NAMALWA (cell line): Measurements from ENCODE around the gene FAM229B.
"Not testable (repeated sequence)": the region's sequence is repeated elsewhere in the genome, so short reads cannot be mapped to it uniquely, and the experiment has no call there.

Source experiments
- DNase-seq: peaks from one replicate; pipeline ENCODE4 v3.0.0-alpha.2; 2015; ENCODE audit warnings: low spot score

Gene FAM229B, protein sequence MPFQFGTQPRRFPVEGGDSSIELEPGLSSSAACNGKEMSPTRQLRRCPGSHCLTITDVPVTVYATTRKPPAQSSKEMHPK

DNA sequence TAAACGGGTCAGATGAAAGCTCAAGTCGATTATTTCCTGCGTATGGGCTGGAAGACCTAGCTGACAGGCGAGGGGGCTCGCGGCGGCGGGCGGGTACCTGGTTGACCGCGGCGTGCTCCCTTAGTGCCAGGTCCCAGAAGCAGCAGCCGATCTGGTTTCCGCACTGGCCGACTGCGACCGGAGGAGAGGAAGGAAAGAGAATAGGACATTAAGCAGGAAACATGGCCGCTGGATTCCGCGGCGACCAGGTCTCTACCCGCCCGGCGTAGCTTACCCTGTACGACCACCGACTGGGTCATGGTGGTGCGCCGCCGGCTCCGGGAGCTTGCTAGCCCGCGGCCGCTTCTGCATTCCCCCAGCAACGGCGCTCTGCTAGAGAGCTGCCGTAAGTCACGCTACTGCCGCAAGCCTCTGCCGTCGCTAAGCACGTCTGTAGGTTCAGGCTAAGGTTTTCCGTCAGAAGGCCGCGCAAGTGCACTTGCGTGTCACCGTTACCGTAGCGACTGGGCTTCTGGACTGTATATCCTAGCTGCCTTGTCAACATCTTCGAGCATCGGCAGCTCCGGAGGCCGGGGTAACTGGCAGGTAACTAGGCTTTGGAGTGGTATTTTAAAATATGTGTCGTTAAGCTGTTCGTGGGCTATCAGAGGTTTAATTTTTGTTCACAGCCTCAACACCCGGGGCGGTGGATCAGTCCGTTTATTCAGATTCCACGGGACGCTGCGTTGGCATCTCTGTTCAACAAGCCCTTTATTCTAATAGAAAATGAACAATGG lies at the start of gene FAM229B, which contains the start of gene TUBE1:
Gene FAM229B, plus strand, starts transcription at position 456 of the 776 bp plus-strand sequence. CDS start 11,693 bp downstream, outside the sequence.
Gene TUBE1, minus strand, starts transcription at position 347 of the 776 bp plus-strand sequence. Its CDS starts 48 bp downstream, at position 299.
- peak; percentile 98 for DNase-seq

DNA sequence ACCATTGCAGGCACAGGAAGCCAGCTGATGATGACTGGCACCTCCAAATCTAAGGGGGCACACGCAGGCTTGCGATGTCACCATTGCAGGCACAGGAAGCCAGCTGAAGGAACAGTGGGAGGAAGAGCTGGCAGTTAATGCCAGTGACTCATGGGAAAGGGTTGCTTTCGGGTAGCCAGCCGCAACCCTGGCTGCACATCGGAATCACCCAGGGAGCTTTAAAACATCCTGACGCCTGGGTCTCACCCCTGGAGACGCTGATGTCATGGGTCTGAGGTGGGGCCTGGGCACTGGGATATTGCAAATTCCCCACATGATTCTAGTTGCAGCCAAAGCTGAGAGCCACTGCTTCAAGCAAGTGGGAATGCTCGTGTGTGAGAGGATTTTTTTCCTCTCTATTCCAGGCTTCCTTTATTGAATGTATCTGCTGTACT lies 49.6 kb upstream of the FAM229B start:
- no peak for DNase-seq

DNA sequence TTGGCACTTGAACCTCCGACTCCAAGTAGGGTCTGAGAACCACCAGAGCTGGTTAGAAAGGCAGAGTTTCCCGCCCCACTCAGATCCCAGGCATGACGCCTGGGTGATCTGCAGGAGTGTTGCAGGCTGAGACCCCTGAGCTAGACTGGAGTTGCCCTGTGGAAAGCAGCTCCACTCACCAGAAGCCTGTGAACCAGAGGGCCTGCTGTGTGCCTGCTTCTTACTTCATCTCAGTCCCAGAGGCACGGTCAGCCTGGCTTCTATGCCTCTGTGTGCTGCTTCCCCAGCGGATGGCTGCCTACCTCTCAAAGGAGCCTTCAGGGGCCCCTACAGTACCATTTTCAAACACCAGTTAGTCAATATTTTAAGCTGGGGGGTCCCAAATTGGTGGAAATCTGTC lies 49.1 kb upstream of the FAM229B start:
- DNase-seq, result no peak

DNA sequence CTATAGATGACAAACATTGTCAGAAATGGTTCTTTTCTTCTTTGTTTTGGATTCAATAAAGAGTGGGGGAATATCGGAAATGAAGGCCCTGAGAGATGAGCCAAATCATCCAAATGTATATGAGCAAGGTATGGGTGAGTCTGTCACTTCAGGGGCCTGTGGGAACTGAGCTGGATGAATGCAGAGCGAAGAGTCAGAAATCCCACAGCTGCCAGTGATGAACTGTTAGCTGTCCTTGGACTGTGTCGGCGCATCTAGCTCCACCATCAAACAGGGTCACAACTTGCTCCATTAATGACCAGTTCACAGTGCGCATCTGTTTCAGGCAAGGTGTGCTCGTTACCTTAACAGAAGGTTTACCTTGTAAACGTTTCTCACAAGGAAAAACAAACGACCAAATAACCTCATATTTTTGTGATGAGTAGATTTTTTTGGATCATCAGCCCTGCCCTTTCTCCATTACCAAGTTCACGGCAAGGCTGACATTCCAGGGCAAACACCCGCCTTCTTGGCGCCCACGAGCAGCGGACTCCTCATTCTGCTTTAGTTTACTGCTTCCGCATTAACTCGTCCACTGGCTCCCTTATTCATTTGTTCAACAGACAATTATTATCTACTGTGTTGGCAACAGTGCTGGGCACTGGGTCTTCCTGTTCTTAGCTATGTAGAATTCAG lies 48.5 kb upstream of the FAM229B start:
- no peak for DNase-seq

DNA sequence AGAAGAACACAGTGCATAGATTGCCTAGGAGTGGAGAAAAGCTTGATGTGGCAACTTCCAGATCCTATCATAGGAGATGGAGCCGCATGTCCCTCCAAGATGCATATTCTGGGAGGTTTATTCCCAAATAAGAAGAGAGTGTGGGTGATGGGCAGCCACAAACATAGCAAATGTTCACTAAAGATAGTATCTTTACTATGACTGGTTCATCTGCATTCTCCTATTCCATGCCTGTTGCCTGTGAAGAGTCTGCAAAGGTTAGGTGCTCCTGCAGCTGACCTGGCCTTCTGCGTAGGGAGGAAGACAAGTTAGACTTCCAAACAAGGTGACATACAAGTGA lies 48.0 kb upstream of the FAM229B start:
- no peak for DNase-seq

DNA sequence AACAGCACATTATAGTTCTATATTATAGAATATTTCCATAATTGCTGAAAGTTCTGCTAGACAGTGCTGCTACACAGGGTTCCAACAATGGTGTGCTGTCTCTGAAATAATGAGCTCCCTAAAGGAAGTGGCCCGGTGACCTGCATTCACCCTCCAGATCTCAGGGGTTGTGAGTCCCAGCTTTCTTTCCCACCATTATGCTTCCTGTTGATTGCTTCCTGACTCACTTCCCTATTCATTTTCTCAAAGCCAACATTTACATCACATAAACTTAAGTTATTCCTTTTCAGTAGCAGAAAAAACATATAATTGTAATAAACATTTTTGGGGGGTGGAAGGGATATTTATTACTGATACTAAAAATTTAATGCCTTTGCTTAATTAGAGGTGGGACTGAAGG lies 46.4 kb upstream of the FAM229B start:
- DNase-seq, result no peak

DNA sequence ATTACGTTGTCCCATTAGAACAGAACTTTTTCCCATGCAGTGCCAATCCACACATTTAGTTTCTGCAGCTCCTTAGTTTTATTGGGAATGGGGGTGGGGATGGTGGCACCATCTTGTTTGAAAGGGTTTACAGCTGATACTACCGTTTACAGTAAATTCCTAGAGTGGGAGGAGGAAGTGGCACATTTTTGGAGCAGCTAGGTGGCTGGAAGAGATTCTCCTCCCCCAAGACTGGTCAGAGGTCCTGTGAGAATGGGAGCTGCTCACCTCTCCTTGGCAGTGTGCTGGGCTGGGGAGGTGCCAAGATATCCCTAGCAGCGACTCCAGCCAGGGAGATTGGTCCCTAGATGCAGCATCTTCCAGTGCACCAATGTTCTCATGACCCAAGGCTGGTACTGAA lies 45.9 kb upstream of the FAM229B start:
- no peak for DNase-seq

DNA sequence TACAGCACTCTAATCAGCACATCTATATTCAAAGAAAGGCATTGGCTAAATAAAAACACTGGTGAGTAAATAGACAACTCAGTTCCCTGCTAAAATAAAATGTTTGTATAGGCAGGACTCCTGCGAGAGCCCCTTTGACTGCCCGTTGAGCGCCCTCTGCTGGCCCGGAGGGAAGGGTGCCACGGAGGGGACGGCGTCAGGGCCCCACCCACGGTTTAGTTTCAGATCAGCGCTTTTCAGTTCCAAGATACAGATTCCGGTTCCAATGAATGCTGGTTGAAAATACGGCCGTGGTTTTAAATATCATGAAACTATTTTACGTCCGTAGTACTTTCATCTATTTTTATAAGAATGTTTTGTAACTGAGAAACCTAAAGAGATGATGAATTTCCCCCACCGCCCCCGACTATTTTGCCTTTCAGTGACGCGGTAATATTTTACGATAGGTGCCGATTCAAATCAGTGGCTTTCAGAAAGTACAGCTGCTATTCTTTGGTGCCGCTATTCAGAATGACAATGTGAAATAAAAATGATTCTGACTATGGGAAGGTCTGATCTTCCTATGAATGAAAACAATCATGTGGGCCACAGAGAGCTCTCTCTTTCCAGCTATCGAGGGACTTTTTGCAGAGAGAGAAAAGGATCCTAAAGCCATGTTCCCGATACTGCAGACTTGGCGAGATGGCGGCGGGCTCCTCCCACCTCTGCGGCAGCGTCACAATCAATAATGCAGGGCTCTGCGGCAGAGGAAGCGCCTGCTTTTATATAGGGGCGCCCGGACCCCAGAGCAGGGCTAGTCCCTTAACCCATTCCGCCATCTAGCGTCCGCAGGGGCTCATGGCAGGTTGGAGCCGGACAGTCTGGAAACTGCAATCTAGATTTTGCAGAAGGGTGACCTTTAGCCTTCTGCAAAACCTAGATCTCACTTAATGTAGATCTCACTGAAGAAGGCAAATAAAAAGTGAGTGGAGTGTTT lies 44.1 kb upstream of the FAM229B start:
- DNase-seq, result peak; percentile 96

DNA sequence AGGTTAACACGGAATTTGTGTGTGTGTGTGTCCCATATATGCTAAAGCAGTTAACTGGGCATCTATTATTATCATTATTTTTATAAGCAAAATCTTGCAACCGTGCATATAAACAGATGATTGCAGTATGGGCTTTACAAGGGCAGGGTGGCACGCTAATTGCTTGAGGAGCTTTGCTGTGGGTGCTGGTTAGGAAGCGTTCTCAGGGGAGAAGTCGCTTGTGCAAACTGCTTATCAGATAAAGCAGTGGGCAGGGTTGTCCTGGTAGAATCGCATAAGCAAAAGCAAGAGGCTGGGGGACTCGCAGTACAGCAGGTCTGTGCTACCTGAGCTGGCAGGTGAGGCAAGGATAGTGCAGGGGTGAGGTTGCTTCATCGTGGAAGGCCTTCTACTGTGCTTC lies 43.2 kb upstream of the FAM229B start:
- no peak for DNase-seq

DNA sequence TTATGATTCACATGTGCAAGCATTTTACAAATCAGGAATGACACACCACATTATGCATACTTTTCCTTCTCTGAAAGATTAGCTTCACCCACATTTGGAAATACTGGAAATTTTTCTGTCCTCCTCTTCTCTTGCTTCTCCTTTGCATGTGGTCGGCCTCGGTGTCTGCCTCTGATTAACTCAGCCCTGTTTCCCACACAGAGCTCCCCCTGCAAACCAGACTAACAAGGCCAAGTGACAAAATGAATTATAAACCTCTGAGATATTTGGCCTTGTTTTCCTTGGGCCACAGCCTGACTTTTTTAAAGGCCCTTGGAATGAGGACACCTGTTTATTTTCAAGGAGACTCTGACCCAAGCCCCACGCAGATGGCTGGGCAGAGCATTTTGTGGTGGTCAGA lies 42.5 kb upstream of the FAM229B start:
- no peak for DNase-seq

DNA sequence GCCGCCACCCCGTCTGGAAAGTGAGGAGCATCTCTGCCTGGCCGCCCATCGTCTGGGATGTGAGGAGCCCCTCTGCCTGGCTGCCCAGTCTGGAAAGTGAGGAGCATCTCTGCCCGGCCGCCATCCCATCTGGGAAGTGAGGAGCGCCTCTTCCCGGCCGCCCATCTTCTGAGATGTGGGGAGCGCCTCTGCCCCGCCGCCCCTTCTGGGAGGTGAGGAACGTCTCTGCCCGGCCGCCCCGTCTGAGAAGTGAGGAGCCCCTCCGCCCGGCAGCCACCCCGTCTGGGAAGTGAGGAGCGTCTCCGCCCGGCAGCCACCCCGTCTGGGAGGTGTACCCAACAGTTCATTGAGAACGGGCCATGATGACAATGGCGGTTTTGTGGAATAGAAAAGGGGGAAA lies 39.9 kb upstream of the FAM229B start:
- not testable (repeated sequence) for DNase-seq

DNA sequence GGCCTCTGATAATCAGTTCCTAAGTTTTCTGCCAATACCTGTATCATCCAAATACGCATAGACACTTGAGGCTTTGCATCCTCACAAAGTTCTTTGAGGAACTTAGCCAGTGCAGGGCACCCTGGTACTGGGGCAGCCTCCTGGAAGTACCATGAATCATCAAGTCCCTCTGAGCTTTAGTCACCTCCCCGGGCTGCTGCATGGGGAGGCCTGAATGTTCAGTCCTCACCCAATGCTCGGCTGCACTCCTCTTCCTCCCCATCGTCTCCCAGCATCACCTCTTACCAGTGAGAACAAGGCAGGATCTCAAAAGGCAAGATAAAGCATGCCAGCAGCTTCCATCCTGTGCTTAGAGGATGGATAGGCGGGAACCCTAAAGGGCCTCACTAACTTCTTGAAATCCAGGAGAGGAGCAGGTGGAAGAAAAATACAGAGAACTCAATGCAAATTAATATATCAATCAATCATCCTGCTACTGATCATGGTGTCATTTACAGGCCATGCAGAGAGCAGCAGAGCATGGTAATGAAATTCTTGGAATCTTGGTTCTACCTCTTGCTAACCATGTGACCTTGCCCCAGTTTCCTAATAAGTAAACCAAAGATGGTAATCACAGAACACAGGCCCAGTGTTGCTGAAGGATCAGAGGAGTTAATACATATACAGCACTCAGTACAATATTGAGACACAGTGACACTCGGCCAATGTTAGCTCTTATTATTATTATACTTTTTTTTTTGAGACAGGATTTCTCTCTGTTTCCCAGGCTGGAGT lies 38.2 kb upstream of the FAM229B start:
- no peak for DNase-seq

DNA sequence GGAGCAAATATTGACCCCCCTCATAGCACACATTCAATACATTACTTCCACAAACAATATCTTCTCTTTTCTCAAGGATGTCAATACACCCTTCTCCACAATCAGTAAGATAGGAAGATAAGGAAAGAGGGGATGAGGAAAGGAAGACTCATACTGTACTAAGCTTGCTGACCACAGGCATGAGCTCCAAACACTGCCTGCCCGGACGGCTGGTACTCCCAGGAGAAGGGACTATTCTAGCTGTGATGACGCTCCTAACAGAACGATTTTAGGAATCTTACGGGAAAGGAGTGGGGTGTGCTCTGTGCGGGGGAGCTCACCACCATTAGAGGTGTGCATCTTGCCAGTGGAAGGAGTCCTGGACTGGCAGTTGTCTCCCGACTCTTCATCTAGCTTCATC lies 37.4 kb upstream of the FAM229B start:
- no peak for DNase-seq

DNA sequence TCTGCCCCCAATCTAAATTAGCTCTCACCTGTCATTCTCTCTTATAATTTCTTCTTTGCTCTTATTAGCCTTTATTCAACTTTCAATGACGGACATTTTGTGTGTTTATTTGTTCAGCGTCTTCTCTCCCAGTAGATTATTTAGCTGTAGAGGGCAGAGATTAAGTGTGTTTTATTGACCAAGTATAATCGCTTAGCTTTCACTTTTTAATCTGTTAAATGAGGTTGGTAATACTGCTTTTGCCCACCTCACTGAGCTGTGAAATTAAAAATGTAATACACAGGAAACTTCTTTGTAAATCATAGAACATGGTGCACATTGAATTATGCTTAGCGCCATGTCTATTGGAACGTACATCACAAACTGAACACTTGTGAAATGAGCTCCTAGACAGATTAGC lies 37.0 kb upstream of the FAM229B start:
- no peak for DNase-seq

DNA sequence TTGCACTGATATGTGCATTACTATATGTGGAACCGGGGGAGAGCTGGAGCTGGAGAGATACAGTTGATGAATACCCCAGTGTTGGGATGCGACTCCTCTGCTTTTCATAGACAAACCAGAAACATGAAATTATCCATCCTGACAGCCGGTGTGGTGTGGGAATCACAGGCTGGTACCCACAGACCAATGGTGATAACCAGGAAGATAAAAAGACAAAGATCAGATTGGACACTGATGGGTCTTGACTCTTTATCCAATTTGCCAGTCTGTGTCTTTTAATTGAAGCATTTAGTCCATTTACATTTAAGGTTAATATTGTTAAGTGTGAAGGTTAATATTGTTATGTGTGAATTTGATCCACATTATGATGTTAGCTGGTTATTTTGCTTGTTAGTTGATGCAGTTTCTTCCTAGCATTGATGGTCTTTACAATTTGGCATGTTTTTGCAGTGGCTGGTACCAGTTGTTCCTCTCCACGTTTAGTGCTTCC lies 36.1 kb upstream of the FAM229B start:
- not testable (repeated sequence) for DNase-seq

DNA sequence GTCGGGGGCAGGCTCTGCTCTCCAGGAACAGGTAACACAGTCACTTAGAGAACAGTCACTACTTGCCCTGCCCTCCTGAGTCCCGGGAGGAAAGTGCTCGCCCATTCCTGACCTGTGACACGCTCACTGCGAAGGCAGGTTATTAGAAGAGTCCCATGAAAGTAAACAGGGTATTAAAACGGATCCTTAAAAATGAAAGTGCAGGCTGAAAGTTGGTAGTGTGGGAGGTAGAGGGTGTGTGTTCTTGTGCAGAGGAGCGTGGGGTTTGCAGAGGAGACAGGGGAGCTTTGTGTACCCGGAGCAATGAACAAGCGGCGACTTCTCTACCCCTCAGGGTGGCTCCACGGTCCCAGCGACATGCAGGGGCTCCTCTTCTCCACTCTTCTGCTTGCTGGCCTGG lies 33.4 kb upstream of the FAM229B start, which contains the start of gene CCN6:
Gene CCN6, plus strand, starts transcription at position 104 of the 400 bp plus-strand sequence. Its CDS starts 254 bp downstream, at position 358.
- no peak for DNase-seq

DNA sequence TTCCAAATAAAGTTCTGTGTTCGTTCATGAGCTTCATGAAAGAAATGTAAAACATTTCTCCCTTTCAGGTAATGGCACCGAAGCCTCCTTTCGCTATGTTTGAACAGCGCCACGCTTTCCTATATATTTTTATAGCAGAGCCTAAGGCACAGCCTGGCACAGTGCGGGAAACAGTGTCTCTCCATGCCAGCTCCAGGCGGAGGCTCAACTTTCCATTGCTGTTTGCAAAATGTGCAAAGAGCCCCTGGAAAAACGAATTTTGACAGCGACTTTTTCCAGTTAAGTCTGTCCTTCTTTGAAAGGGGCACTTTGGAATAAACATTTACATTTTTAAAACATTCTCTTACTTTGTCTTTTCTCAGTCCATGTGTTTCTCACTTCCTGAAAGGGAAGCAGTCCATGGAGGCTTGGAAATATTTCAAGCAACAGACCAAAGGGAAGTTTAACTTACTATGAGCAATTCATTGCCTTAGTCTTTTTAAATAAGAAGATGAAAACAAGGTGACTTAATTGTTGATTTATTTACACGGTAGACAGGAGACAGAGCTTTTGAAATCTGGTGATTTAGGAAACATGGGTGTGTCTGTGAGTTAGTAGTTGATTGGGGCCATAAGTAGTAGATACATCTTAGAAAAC lies 32.7 kb upstream of the FAM229B start:
- DNase-seq, result no peak

DNA sequence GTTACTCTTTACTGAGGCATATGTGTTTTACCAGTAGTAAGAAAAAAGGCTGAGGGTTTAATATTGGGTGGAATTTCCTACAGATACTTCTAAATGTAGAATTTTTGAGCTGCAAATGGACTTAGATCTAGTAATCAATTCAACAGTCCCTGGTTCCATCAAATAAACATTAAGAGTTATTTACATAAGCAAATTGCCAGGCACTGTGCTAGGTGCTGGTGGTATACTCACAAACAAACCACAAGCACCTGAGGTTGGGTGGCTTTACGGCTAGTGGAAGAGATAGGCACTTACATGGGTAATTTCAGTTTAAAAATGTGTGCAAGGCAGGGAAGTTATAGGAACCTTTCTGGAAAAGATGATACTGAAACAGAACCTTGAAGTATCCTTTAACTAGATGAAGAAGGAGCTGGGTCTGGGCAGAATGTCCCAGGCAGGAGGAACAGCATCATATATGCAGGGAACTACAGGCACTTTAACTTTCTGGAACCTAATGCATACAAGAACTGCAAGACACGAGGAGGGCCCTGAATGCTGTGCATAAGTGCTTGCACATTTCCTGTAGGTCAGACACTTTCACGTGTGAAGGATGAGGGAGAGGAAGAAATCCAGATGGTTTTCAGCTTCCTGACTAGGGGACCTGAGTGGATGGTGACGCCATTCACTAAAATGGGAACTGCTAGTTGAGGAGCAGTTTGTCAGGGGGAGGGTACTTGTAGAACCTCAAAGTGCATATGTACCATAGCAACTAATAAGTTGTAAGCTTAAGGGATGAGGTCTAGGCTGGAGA lies 29.0 kb upstream of the FAM229B start:
- DNase-seq, result no peak

DNA sequence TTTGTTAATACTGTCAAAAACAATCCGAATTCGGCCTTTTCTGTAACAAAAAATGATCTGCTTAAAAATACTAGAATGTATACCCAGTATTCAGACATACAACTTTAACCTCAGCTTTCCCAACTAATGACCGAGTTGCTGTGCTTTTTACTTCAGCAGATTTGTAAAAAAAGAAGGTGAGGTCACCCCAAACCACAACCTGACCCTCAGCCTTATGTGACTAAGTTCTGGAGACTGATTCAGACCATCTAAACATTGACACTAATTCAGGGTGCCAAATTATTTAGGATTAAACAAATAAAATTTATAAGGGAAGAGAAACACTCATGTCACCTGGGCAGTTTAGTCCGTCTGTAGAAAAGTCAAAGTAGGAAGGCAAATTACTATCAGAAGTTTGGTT lies 25.8 kb upstream of the FAM229B start:
- DNase-seq, result no peak

DNA sequence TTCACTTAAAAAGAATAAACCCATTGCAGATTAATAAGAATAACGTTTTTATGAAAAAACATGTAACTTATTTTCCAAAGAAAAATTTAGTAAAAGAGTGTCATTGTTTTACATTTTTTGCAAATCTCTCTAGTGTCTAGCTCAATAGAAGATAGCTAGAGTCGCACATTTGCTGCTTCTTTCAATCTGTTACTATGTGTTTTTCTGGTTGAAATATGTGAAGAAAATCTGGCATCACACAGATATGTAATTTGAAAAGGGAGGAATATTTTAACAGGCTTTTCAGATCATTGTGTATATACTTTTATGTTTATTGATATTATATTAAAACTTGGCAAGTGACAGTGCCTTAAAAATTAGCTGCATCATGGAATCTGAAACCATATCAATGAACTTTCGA lies 24.4 kb upstream of the FAM229B start:
- no peak for DNase-seq
